Kidney epithelial cell (primary cell): ENCODE results near the gene PIK3R5. TPM values are rescaled to one million over a fixed set of nuclear protein-coding genes. Genes with fewer than 3 reads are reported as not detected.

Experiments used
- DNase-seq: peaks from one replicate; pipeline ENCODE4 v3.0.0-alpha.2; 2010; ENCODE audit warnings: low read depth
- H3K27me3 ChIP-seq: 2 replicates; pipeline ENCODE4 v1.6.0; 2011; ENCODE audit warnings: low read length; ENCODE audit not compliant: control insufficient read depth, insufficient read depth
- H3K36me3 ChIP-seq: 2 replicates; pipeline ENCODE4 v1.5.1; 2011; ENCODE audit warnings: low read length; ENCODE audit not compliant: control insufficient read depth, insufficient read depth
- H3K4me3 ChIP-seq: 2 replicates; pipeline ENCODE4 v1.5.1; 2011; ENCODE audit warnings: low read depth, mild to moderate bottlenecking, control low read depth, low read length
- total RNA-seq: library from RNA; depleted of rRNA; stranded (reverse); fragments of >200 nt; gene quantifications from 2 replicates; pipeline ENCODE4 v1.2.3, GENCODE V29; 2015
- TF ChIP-seq, protein P1 (sequence below): IDR thresholded peaks from 2 replicates; pipeline ENCODE4 v1.5.1; 2011; ENCODE audit warnings: mild to moderate bottlenecking, moderate library complexity, low read length, control low read depth, inconsistent platforms; ENCODE audit not compliant: insufficient read depth, poor library complexity, severe bottlenecking

The PIK3R5 gene
- total RNA-seq, 1 donor from 2014 or later: 1.7 TPM

DNA sequence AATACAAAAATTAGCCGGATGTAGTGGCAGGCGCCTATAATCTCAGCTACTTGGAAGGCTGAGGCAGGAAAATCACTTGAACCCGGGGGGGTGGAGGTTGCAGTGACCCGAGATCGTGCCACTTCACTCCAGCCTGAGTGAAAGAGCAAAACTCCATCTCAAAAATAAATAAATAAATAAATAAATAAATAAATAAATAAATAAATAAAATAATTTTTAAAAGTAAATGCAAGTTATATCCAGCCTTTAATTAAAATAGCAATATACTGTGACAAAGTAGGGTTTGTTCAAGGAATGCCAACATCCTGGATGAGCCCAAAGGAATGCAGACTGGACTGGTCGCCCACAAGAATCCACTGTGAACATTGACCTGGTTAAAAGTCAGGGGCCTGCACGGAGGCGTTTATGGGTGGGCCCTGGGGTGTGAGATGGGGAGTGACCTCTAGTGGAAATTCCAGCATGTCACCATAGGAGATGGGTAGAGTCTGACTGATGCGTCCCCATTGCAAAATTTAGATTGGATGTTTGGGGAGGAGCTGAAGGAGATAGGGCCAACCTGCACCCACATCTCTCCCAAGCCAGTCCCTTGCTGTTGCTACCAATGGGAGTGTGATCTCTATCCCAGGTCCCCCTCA, 9.7 kb upstream of the PIK3R5 start:
- TF ChIP-seq, protein P1, sequence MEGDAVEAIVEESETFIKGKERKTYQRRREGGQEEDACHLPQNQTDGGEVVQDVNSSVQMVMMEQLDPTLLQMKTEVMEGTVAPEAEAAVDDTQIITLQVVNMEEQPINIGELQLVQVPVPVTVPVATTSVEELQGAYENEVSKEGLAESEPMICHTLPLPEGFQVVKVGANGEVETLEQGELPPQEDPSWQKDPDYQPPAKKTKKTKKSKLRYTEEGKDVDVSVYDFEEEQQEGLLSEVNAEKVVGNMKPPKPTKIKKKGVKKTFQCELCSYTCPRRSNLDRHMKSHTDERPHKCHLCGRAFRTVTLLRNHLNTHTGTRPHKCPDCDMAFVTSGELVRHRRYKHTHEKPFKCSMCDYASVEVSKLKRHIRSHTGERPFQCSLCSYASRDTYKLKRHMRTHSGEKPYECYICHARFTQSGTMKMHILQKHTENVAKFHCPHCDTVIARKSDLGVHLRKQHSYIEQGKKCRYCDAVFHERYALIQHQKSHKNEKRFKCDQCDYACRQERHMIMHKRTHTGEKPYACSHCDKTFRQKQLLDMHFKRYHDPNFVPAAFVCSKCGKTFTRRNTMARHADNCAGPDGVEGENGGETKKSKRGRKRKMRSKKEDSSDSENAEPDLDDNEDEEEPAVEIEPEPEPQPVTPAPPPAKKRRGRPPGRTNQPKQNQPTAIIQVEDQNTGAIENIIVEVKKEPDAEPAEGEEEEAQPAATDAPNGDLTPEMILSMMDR: no peak
- H3K36me3 ChIP-seq: no peaks in the 10 kb centered on the region
- DNase-seq: no peak
- H3K27me3 ChIP-seq: no peaks in the 10 kb centered on the region
- no peak overlapping the region for H3K4me3 ChIP-seq

DNA sequence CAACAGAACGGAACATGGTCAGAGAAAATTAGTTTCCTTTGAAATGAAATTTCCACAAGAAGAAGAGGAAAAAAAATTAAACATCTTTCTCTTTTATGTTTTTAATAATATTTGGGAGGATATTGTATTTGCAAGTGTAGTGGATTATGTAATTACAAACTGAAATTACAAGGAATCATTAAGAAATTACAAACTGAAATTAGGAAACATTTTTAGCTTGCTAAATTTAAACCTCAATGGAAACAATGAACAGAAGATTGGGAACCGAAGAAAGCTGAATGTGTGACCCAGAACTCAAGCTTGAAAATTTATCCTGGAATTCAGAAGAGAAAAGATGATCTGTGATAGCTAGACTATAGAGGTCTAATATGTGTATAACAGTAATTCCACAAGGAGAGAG, 4.4 kb upstream of the PIK3R5 start:
- TF ChIP-seq, protein P1: no peak
- DNase-seq: no peak
- Histone ChIP-seq H3K4me3 (no peak overlapping the region), H3K36me3 (no peaks in the 10 kb centered on the region), H3K27me3 (peaks cover 20% of the 10 kb centered on the region)

DNA sequence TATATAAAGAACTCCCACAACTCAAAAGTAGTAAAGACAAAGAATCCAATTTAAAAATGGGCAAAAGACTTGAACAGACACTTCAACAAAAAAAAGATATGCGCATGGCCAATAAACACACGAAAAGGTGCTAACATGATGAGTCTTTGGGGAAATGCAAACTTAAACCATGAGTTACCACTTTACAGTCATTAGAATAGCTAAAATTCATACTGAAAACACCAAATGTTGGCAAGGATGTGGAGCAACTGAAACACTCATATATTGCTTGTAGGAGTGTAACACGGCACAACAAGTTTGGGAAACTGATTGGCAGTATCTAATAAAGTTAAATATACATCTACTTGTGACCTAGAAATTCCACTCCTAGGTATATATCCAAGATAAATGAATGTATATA, 3.0 kb upstream of the PIK3R5 start:
- TF ChIP-seq, protein P1: no peak
- no peak overlapping the region for H3K4me3 ChIP-seq
- H3K36me3 ChIP-seq: no peaks in the 10 kb centered on the region
- peaks cover 29% of the 10 kb centered on the region for H3K27me3 ChIP-seq
- DNase-seq: no peak

DNA sequence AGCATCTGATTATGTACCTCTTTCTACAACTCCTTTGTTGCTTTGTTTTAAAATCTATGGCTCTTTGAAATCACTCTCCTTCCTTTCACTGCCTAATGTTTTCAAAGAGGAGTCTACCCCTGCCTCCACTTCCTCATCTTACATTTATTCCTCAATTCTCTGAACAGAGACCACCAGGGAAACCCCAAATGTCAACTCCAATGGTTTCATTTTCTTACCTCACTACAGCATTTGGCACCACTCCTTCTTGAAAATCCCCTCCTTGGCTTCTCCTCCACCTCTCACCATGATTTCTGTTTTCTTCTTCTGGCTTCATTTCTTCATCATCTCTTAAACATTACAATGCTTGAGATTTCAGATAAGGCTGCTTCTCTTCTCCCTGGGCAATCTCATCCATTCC, 2.4 kb upstream of the PIK3R5 start:
- Histone ChIP-seq H3K36me3 (no peaks in the 10 kb centered on the region), H3K4me3 (no peak overlapping the region), H3K27me3 (peaks cover 31% of the 10 kb centered on the region)
- DNase-seq: no peak
- TF ChIP-seq, protein P1: no peak

DNA sequence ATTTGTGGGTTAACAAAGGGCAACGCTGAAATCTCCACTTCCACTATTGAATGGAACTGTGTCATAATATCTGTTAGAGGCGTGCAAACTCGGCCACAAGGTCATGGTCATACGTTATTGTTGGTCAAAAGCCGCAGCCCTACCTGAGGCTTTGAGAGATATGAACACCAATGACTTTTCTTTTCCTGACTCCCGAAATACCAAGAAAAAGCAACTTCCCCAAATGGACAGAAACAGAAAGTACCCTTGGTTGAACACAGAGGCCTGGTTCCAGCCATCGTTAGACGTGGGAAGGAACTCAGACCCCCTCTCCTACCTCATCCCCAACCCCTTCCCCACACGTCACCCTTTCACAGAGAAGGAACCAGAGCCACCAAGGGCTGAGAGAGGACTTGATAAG, 1.4 kb upstream of the PIK3R5 start:
- TF ChIP-seq, protein P1: no peak
- peaks cover 31% of the 10 kb centered on the region for H3K27me3 ChIP-seq
- DNase-seq: no peak
- H3K4me3 ChIP-seq: no peak overlapping the region
- no peaks in the 10 kb centered on the region for H3K36me3 ChIP-seq

DNA sequence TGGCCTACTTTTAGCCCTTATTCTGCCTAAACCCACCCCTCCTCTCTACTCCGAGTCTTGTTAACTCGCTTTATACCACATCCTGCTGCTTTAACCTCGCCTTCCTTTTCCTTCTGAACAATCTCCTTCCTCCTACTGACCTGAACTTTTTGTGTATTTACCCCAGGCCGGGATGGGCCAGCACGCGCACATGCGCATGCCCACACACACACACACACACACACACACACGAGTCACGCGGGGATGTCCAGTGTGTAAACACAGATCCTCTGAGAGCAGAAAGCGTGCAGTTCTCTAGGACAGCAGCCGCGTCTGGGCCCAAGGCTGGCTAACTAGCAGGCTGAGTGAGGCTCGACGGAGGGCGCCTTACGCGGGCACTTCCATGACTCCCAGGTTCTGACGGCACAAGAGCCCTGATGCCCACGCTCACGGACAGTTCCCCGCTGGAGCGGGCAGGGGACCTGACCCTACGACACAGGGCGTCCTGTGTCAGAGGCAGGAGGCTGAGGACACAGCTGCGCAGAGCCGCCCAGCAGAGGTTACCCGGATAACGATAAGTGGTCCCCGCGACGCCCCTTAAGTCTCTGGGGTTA, 610 bp downstream of the PIK3R5 start:
- Histone ChIP-seq H3K27me3 (peaks cover 31% of the 10 kb centered on the region), H3K4me3 (no peak overlapping the region), H3K36me3 (no peaks in the 10 kb centered on the region)
- TF ChIP-seq, protein P1: no peak
- no peak for DNase-seq
